H9 (cell line): ENCODE results near the gene DNAH8. TPM values are rescaled to one million over a fixed set of nuclear protein-coding genes. Genes with fewer than 3 reads are reported as not detected.

ENCODE experiments used
- DNase-seq: peaks from one replicate; pipeline ENCODE4 v3.0.0-alpha.2; 2017
- H2AFZ ChIP-seq: one replicate; pipeline ENCODE4 v1.6.1; 2013; ENCODE audit warnings: mild to moderate bottlenecking, low read length, control low read depth, moderate library complexity
- H2AK5ac ChIP-seq: 2 replicates; pipeline ENCODE4 v1.6.1; 2013; ENCODE audit warnings: low read length, control low read depth, mixed read lengths; ENCODE audit not compliant: insufficient read length
- H2BK120ac ChIP-seq: one replicate; pipeline ENCODE4 v1.6.1; 2013; ENCODE audit warnings: low read depth, mild to moderate bottlenecking, low read length, control low read depth, inconsistent platforms; ENCODE audit not compliant: poor library complexity, severe bottlenecking
- H2BK12ac ChIP-seq: 2 replicates; pipeline ENCODE4 v1.6.1; 2013; ENCODE audit warnings: low read length, control low read depth, mixed read lengths, low read depth; ENCODE audit not compliant: insufficient read length
- H2BK15ac ChIP-seq: 2 replicates; pipeline ENCODE4 v1.6.1; 2013; ENCODE audit warnings: low read depth, low read length, control low read depth
- H2BK20ac ChIP-seq: one replicate; pipeline ENCODE4 v1.6.1; 2013; ENCODE audit warnings: low read depth, mild to moderate bottlenecking, low read length, control low read depth, inconsistent platforms; ENCODE audit not compliant: poor library complexity, severe bottlenecking
- H2BK5ac ChIP-seq: 2 replicates; pipeline ENCODE4 v1.6.1; 2013; ENCODE audit warnings: low read length, control low read depth, mixed read lengths; ENCODE audit not compliant: insufficient read length
- H3K14ac ChIP-seq: 2 replicates; pipeline ENCODE4 v1.6.1; 2013; ENCODE audit warnings: low read length, control low read depth; ENCODE audit not compliant: insufficient read depth
- H3K18ac ChIP-seq: 2 replicates; pipeline ENCODE4 v1.6.1; 2013; ENCODE audit warnings: low read depth, mild to moderate bottlenecking, mixed read lengths, low read length, control low read depth; ENCODE audit not compliant: insufficient read length
- H3K23ac ChIP-seq: 2 replicates; pipeline ENCODE4 v1.6.1; 2013; ENCODE audit warnings: low read length, control low read depth, mixed read lengths, low read depth; ENCODE audit not compliant: insufficient read length
- H3K23me2 ChIP-seq: 2 replicates; pipeline ENCODE4 v1.6.1; 2013; ENCODE audit warnings: low read depth, mild to moderate bottlenecking, mixed read lengths, low read length, control low read depth; ENCODE audit not compliant: insufficient read length, poor library complexity, severe bottlenecking
- H3K27ac ChIP-seq: 2 replicates; pipeline ENCODE4 v1.5.1; 2013; ENCODE audit warnings: low read length, control low read depth, mixed read lengths, low read depth; ENCODE audit not compliant: insufficient read length
- H3K27me3 ChIP-seq: 2 replicates; pipeline ENCODE4 v1.6.1; 2013; ENCODE audit warnings: low read length, control low read depth, inconsistent platforms; ENCODE audit not compliant: insufficient read depth
- H3K4ac ChIP-seq: 2 replicates; pipeline ENCODE4 v1.6.1; 2013; ENCODE audit warnings: low read depth, mild to moderate bottlenecking, control low read depth, inconsistent platforms, low read length, moderate library complexity
- H3K4me1 ChIP-seq: 2 replicates; pipeline ENCODE4 v1.6.1; 2013; ENCODE audit warnings: low read length, control low read depth, inconsistent platforms; ENCODE audit not compliant: insufficient read depth
- H3K4me2 ChIP-seq: 2 replicates; pipeline ENCODE4 v1.6.1; 2013; ENCODE audit warnings: low read length, control low read depth, mixed read lengths; ENCODE audit not compliant: insufficient read length, insufficient read depth
- H3K56ac ChIP-seq: 2 replicates; pipeline ENCODE4 v1.6.1; 2013; ENCODE audit warnings: low read depth, mild to moderate bottlenecking, mixed read lengths, low read length, control low read depth; ENCODE audit not compliant: insufficient read length
- H3K79me1 ChIP-seq: 2 replicates; pipeline ENCODE4 v1.6.1; 2013; ENCODE audit warnings: low read depth, mild to moderate bottlenecking, moderate library complexity, low read length, control low read depth, inconsistent platforms; ENCODE audit not compliant: insufficient read depth, poor library complexity, severe bottlenecking
- H3K79me2 ChIP-seq: 2 replicates; pipeline ENCODE4 v1.6.1; 2013; ENCODE audit warnings: low read length, control low read depth, inconsistent platforms; ENCODE audit not compliant: insufficient read depth
- H3K9ac ChIP-seq: 2 replicates; pipeline ENCODE4 v1.6.1; 2013; ENCODE audit warnings: low read length, control low read depth, mixed read lengths; ENCODE audit not compliant: insufficient read length; ENCODE audit errors: extremely low read depth
- H3K9me3 ChIP-seq: one replicate; pipeline ENCODE4 v1.6.1; 2013; ENCODE audit warnings: low read depth, low read length, inconsistent platforms; ENCODE audit not compliant: control insufficient read depth
- H3T11ph ChIP-seq: one replicate; pipeline ENCODE4 v1.6.1; 2013; ENCODE audit warnings: mild to moderate bottlenecking, low read length, control low read depth, inconsistent platforms
- H4K20me1 ChIP-seq: one replicate; pipeline ENCODE4 v1.6.1; 2013; ENCODE audit not compliant: control insufficient read depth, insufficient read length, insufficient read depth
- H4K5ac ChIP-seq: 2 replicates; pipeline ENCODE4 v1.6.1; 2013; ENCODE audit warnings: low read depth, mild to moderate bottlenecking, mixed read lengths, low read length, control low read depth; ENCODE audit not compliant: insufficient read length
- H4K8ac ChIP-seq: replicated peaks from 2 replicates; pipeline ENCODE4 v1.6.1; 2013; ENCODE audit warnings: low read length, control low read depth, mixed read lengths, low read depth; ENCODE audit not compliant: insufficient read length
- H4K91ac ChIP-seq: 2 replicates; pipeline ENCODE4 v1.6.1; 2013; ENCODE audit warnings: low read depth, mild to moderate bottlenecking, moderate library complexity, mixed read lengths, low read length, control low read depth; ENCODE audit not compliant: insufficient read length
- H3K27ac Mint-ChIP-seq, 3 experiments: 2 replicates in 2 of 3; 3 replicates in 1 of 3; pipeline ENCODE4 v1.8.0; 2020 to 2021; ENCODE audit warnings: mixed read lengths in 3 of 3, mild to moderate bottlenecking in 1 of 3, moderate library complexity in 1 of 3
- H3K27me3 Mint-ChIP-seq: 2 replicates; pipeline ENCODE4 v1.8.0; 2021; ENCODE audit warnings: low read depth, mild to moderate bottlenecking, moderate library complexity, mixed read lengths
- H3K36me3 Mint-ChIP-seq, 3 experiments: 2 replicates in 2 of 3; 3 replicates in 1 of 3; pipeline ENCODE4 v1.8.0; 2020 to 2021; ENCODE audit warnings: low read depth in 3 of 3, mixed read lengths in 3 of 3; ENCODE audit not compliant: insufficient read depth in 1 of 3
- H3K4me1 Mint-ChIP-seq, 2 experiments: 2 replicates each; pipeline ENCODE4 v1.8.0; 2020; ENCODE audit warnings: mixed read lengths in 2 of 2
- H3K4me3 Mint-ChIP-seq, 2 experiments: 2 replicates in 1 of 2; 3 replicates in 1 of 2; pipeline ENCODE4 v1.8.0; 2020 to 2021; ENCODE audit warnings: mild to moderate bottlenecking in 2 of 2, mixed read lengths in 2 of 2, moderate library complexity in 1 of 2
- H3K9me3 Mint-ChIP-seq, 2 experiments: 2 replicates in 1 of 2; 3 replicates in 1 of 2; pipeline ENCODE4 v1.8.0; 2020; ENCODE audit warnings: mild to moderate bottlenecking in 2 of 2, mixed read lengths in 2 of 2, moderate library complexity in 1 of 2
- CTCF ChIP-seq: fragments of 200-600 bp; sonication (generic); conservative IDR thresholded peaks from 3 replicates; pipeline ENCODE4 v1.8.0; 2021; ENCODE audit warnings: antibody characterized with exemption, mild to moderate bottlenecking
- WGBS: extraction: QIAGEN DNeasy Blood & Tissue Kit; methylation state at CpG from one replicate; pipeline ENCODE4 v1.1.7; 2013; ENCODE audit warnings: missing lambda C conversion rate, low lambda C conversion rate, mixed read lengths; ENCODE audit not compliant: insufficient read length; ENCODE audit errors: extremely low coverage; 5-methylcytosine and 5-hydroxymethylcytosine counted together
- total RNA-seq: library from RNA; stranded (reverse); gene quantifications from 2 replicates; pipeline ENCODE4 v1.2.1, GENCODE V29; 2021

DNAH8 gene
- total RNA-seq, 1 experiment from 2014 or later, result not detected

GRCh38 chr6:38877721-38878120 is 162.6 kb downstream of the DNAH8 start:
- Histone ChIP-seq H2BK20ac (no peak overlapping the region), H3K23ac (no peak overlapping the region), H3K27me3 (no peaks in the 10 kb centered on the region), H4K20me1 (no peaks in the 10 kb centered on the region), H3K23me2 (no peaks in the 10 kb centered on the region), H3K56ac (no peak overlapping the region), H2AFZ (no peak overlapping the region), H2BK12ac (no peak overlapping the region), H4K5ac (no peak overlapping the region), H3K79me2 (no peaks in the 10 kb centered on the region), H3K27ac (no peak overlapping the region), H3K4ac (no peak overlapping the region), H2BK120ac (no peak overlapping the region), H2AK5ac (no peak overlapping the region), H3K4me1 (0 out of 2 replicates have a peak, but pooled peaks cover 3% of the 10 kb centered on the region), H3K9ac (no peak overlapping the region), H3K9me3 (no peaks in the 10 kb centered on the region), H3T11ph (no peak overlapping the region), H3K4me2 (no peak overlapping the region), H2BK15ac (no peak overlapping the region), H3K79me1 (no peaks in the 10 kb centered on the region), H4K8ac (no peak overlapping the region), H3K18ac (no peak overlapping the region), H2BK5ac (no peak overlapping the region), H4K91ac (no peak overlapping the region), H3K14ac (no peak overlapping the region)
- Mint-ChIP-seq H3K9me3 (no peaks in the 10 kb centered on the region), H3K4me3 (no peak overlapping the region), H3K27ac (no peak overlapping the region), H3K4me1 (peaks cover 8 to 13% of the 10 kb centered on the region in 2 experiments), H3K36me3 (no peaks in the 10 kb centered on the region), H3K27me3 (peaks cover 2% of the 10 kb centered on the region; the same call in 1 of the 2 replicates)
- no peak for DNase-seq
- no peak for TF ChIP-seq CTCF
- WGBS, result no CpG with 5 or more reads among the region's 3 CpGs
